Glomerular endothelial cell (primary cell): ENCODE measurements around the gene GPR149. TPM values are rescaled to one million over a fixed set of nuclear protein-coding genes. Genes with fewer than 3 reads are reported as not detected.
"Not testable (repeated sequence)": the region's sequence is repeated elsewhere in the genome, so short reads cannot be mapped to it uniquely, and the experiment has no call there.

ENCODE experiments used
- DNase-seq: peaks from one replicate; pipeline ENCODE4 v3.0.0-alpha.2; 2011; ENCODE audit warnings: low read depth, low spot score; ENCODE audit errors: extremely low read depth
- total RNA-seq: library from RNA; depleted of rRNA; stranded (reverse); fragments of >200 nt; gene quantifications from 2 replicates; pipeline ENCODE4 v1.2.3, GENCODE V29; 2015

Gene GPR149
- not detected in 2 replicates for total RNA-seq

GRCh38 chr3:154430014-154430413 is at the start of gene GPR149:
GPR149 (minus strand) TSS chr3:154430190; CDS start chr3:154429615, 575 bp downstream.
- no peak for DNase-seq

DNA sequence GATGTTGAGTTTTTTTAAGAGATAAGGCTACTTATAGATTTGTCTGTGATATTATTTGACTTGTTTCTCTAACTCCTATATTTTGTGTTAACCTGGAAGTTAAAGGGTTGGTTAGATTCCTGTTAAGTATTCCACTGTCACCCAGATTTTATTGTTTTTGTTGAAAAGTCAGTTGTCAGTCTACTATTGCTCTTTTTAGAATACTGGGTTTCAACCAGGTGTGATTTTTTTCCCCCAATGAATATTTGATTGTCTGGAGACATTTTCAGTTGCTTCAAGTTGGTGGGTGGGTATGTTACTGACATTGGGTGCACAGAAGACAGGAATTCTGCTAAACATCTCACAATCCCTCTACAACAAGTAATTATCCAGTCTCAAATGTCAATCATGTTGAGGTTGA is 43.8 kb upstream of the GPR149 start:
- DNase-seq = no peak

- DNase-seq = no peak
These were observed 39.6 kb upstream of the GPR149 start for GRCh38 chr3:154469585-154469984.

GRCh38 chr3:154464440-154465190 is 34.6 kb upstream of the GPR149 start:
- DNase-seq = no peak

DNA sequence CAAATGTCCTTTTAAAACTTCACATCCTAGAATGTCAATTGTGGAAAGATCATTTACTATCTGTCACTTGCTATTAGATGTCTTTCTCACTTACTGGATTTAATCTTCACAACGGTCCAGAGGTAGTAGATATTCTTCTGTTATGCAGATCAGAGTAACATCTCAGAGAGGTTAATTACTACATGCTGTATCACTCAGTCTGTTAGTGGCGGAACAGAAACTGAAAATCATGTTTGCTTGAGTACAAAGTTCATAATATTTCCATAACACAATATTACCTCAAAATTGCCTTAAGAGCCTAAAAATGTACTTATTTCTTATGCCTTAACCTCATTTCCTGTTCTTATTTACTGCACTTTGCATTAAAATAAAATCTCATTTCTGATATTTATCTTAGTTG is 28.6 kb upstream of the GPR149 start:
- no peak for DNase-seq

DNA sequence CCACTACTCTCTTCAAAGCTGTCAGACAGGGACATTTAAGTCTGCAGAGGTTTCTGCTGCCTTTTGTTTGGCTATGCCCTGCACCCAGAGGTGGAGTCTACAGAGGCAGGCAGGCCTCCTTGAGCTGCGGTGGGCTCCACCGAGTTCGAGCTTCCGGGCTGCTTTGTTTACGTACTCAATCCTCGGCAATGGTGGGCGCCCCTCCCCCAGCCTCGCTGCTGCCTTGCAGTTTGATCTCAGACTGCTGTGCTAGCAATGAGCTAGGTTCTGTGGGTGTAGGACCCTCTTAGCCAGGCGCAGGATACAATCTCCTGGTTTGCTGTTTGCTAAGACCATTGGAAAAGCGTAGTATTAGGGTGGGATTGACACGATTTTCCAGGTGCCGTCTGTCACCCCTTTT is 9.1 kb upstream of the GPR149 start:
- not testable (repeated sequence) for DNase-seq

DNA sequence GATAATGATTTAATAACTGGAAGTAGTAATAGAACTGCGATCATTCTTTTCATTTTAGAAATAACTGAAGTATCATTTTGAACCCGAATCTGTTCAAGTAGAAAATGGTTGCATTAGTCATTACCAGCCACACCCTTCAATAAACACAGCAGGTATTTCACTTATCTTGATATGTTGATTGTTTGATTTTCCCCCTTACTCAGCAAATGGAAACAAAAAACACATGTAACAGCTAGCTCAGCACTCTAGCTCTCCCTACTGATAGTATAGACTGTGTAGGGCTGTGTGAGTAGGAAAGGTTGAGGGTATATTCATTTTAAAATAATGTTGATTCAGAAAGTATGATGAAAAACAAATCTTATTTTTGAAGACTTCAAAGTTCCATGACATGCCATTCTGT is 1.1 kb upstream of the GPR149 start:
- DNase-seq = no peak

- no peak for DNase-seq
These were observed 1.4 kb downstream of the GPR149 start for GRCh38 chr3:154428286-154429206.

DNA sequence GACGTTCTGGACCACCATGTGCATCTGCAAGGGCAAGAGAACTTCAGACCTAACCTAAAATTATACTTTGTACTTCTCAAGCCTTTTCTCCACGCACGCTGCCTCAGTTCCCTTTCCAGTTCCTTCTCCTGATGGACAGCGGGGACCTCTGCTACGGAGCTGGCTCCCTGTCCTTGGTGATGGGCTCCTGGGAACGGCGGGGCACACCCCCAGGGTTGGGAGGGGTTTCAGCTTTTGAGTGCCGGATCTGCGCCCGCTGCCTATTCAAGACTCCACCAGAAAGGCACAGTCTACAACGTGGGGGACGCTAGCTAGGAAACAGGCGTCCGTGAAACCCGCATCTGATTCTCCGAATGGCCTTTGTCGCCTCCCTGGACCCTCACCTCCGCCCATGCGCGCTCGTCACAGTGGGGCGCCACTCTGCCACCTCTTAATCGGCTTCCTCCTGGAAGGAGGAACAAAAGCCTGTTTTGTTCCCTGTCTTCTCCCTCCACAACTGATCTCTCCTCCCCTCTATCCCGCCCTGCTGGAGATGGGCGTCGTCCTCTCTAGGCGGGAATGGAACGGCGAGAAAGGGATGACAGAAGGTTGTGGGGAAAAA is 2.2 kb downstream of the GPR149 start:
- no peak for DNase-seq

DNA sequence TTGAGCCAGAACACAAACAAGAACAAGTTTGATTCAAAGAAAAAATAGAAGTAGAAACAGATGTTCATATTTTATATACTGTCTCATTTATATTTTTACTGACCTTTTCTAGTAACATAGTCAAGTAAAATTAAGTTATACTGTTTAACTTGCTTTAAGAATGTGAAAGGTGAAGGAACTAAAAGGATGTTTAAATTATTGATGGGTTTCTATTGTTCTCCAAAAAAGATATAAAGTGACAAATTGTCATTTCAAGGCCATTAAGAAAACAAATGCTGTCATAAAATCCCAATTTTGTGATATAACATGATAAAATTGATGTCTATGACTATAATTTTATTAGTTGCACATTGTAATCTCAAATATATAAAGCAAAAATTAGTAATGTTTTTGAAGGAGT is 7.3 kb downstream of the GPR149 start:
- no peak for DNase-seq

DNA sequence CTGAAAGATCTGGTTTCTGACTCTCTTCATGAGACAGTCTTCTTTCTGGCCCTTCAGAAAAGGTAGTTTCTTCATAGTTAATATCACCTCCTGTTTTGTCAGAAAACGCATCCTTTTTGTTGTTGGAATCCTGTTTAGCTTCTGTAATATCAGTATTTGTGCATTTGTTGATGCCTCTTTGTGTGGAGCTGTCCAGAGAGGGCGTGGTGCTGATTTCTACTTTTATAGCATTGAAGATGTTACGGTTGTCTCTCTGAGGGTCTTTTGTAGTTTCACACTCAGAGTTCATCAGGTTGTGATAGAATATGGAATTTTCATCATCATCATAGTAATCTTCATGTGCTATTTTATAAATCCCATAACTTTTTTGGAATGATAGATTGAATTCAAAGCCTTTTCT is 8.9 kb downstream of the GPR149 start:
- DNase-seq = no peak

DNA sequence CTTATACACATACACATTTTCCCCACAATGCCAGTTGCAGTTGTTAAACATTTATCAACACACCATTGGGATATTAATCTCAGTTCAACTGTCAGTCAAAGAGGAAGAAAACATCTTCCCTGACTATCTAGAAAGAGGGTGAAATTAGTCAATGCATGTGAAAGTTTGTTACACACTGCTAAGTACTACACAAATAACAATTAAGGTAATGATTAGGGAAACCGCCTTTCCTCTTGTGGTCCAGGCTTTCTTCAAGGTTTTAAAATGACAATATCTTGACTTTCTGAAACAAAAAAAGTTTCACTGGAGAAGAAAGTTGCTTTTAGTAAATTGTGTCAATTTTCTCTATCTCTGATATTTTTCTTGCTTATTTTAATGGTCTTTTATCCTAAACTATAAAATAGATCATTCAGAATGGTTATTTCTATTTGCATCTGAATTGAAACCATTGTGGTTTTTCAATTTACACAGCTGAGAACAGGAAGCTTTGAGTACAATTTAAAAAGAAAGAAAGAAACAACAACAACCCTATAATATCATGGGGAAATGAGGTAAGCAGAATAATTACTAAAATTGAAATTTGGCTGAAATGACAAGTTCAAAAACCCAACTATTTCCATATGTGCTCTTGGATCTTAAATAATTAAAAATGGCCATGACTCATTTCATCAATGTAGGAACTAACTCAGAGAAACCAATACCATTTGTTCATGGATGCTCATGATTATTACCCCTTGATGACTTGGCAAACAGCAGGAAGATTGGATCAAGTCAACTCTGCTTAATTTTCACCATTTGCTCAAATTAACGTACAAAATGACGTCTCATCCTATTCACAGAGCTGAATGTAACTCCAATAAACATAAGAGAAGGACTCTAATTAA is 31.7 kb downstream of the GPR149 start:
- no peak for DNase-seq

DNA sequence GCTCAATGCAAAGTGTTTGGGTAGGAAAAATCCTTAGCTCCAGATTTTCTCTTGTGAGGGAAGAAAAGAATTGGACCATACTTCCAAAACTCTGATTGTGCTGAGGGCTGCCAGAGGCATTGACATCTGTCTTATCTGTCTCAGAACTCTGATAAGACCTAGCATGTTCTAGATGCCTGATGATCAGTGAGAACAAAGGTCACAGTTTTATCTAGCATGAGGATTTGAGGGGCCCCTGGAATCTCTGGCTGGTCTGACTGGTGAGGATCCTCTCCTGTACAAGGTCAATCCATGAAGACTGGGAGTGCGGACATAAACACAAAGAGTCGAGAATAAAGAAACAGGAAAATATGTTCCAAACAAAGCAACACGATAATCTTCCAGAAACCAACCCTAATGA is 40.1 kb downstream of the GPR149 start:
- no peak for DNase-seq

DNA sequence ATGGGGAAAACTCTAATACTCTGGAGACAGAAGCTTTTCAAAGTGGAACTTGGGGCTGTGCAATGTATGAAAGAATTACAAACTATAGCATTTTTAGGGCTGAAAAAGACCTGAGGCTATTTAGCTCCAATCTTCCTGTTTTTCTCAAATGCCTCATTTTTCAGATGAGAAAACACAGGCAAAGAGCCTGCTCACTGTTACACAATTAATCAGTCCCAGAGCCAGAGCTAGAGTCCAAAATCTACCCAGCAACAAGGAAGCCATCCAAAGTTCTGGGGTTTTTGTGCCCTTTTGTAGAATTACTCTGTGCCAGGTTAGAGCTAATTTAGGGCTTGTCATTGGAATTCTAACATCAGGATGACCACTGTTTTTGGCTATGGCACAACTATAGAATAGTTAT is 45.5 kb downstream of the GPR149 start:
- DNase-seq = no peak

DNA sequence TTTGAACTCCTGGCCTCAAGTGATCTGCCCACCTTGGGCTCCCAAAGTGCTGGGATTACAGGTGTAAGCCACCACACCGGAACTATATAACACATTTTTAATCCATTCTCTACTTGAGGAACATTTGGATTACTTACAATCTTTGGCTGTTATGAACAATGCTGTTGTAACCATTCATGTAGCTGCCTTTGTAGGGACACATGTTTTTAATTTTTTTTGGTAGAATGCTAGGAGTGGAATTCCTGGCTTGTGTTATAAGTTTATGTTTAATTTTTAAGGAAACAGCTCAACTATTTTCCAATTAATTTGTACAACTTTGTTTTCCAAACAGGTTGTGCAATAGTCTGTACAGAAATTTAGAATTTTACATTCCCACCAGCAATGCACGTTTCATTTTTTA is 51.7 kb downstream of the GPR149 start:
- no peak for DNase-seq

DNA sequence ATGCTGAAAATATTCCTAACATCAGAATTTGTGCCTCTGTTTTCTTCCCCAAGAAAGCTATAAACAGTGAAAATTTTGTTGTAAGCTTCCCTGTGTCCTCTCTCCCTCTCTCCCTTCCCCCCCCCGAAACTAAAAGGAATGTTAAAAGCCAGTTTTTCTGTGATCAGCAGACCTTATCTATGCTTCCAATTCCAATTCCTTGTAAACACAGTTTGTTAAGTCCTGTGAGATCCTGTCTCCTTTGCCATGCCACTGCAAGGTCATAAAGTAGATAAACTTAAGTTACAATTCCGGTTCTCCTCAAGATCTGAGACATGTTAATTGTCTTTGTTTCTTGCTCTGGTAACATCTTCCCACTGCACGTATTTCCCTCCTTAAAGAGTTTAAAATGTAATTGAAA is 62.8 kb downstream of the GPR149 start:
- DNase-seq = no peak

DNA sequence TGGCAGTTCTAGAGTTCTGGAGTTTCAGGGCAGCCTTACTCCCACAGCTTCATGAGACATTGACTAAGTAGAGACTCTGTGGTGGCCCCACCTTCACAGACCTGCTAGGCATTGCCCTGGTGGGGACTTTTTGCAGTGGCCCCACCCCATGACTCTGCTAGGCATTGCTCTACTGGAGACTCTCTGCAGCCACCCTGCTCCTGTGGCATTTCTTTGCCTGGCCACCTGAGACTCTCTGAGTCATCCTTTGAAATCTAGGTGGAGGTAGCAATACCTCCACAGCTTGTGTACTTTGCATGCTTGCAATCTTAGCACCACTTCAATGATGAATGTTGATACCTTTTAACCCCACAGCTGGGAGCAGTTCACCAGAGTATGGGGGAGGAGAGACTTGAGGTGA is 65.1 kb downstream of the GPR149 start:
- no peak for DNase-seq

DNA sequence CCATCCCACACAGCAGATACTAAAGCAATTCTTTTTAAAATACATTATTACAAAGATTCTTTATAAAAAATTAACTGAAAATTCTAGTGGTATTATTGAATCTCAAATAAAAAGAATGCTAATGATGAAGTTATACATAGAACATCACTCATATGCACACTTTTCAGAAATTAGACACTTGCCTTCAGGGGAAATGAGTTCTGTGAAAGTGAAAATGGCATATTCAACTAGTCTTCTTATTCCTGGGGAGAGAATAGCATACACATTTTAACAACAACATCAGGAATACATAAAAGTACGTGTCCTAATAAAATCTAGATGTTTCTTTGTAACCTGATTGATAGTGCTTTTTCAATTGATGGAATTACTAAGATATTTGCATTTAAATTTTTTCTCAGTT is 68.9 kb downstream of the GPR149 start:
- no peak for DNase-seq

DNA sequence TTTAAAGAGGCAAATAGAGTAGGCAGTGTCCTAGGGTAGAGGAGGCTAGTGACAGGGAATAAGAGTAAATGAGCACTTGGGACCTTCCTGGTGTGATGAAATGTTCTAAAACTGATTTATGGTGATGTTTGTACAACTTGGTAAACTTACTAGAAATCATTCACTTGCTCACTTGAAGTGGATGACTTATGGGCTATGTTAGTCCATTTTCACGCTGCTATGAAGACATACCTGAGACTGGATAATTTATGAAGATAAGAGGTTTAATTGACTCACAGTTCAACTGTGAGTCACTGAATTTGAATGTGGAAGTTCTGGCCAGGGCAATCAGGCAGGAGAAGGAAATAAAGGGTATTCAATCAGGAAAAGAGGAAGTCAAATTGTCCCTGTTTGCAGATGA is 74.0 kb downstream of the GPR149 start:
- no peak for DNase-seq

DNA sequence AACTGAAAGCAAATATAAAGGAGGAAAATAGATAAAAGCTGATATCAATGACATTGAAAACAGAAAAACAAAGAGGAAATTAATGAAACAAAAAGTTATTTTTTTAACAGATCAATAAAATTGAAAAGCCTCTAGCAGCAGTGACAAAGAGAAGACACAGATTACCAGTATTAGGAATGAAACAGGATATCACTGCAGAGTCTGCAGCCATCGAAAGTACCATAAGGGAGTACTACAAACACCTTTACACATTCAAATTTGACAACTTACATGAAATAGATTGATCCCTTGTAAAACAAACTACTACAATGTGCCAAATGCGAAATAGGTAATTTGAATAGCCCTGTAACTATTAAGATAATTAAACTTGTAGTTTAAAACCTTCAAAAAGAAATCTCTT is 80.8 kb downstream of the GPR149 start:
- no peak for DNase-seq
